Stimulated activated CD8-positive, alpha-beta memory T cell treated with anti-CD3 and anti-CD28 coated beads, Interleukin-15, amount 100 ng/mL, for 48 hours (primary cell): ENCODE data around the gene IMMT.
A peak's percentile ranks its signal among the peaks of the same experiment; 100 is the strongest.
"Not testable (repeated sequence)": the region's sequence is repeated elsewhere in the genome, so short reads cannot be mapped to it uniquely, and the experiment has no call there.

Experiments
- DNase-seq, 2 donors: peaks; one replicate each; pipeline ENCODE4 v3.0.0-alpha.2; 2020; ENCODE audit warnings: low read depth in 2 of 2

Gene IMMT

DNA sequence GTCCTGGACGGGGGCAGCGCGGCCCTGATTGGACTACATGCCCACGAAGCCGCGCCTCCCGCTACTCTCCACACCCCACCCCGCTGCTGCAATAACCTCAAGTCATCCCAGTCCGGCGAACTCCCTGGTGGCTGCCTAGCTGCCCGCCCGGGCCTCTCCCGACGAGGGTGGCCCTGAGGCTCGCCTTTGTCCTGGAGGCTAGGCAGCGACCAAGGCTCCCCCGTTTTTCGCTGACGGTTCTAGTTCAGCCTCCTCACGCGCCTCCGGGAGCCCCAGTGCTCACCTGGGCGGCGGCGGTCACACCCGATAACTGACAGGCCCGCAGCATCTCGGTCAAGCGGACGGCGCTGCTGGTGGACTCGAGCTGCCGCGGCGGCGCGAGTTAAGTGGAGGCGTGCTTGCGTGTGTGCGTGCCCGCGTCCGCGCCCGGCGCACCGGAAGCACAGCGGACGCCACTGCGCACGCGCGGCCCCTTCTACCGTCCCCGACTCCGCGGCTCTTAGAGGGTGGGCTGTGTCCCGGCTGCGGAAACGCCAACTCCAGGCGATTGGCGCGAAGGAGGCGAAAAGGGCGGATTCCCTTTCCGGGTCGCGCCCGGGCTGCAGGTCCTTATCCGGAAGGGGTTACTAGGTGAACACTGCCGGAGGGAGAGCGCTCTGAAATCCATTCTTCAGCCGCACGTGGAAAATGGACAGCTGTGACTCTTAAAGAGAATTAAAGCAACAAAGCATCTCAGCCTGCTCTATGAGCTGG lies at the start of gene IMMT:
Gene IMMT, minus strand, starts transcription at position 408 of the 753 bp plus-strand sequence. Its CDS starts 80 bp downstream, at position 328.
- DNase-seq, result peak; percentile 90 to 98

- not testable (repeated sequence) for DNase-seq
Measured at GRCh38 chr2:86244781-86245180, 49.5 kb upstream of the IMMT start.

- no peak for DNase-seq
Measured at GRCh38 chr2:86243950-86244733, 48.9 kb upstream of the IMMT start.

DNA sequence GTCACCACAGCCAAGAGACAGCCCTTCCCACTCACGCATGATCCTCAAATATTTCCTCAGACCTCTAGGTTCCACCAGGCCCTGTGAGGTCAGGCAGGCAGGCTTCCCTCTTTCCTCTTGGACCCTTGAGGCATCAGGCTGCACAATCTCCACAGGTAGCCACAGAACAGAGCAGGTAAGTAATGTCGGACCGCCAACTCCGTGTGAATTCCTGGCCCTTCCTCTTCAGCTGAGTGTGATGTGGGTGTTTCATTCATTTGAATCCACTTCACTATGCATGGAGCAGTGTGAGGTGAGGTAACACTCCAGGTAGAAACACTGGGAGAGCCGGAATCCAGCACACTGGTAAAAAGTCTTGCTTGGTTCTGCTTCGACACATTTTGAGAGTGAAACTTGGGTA lies 48.0 kb upstream of the IMMT start:
- no peak for DNase-seq

GRCh38 chr2:86241611-86242010 lies 46.3 kb upstream of the IMMT start:
- DNase-seq, result no peak

- DNase-seq, result no peak
Measured at GRCh38 chr2:86240251-86240650, 45.0 kb upstream of the IMMT start.

DNA sequence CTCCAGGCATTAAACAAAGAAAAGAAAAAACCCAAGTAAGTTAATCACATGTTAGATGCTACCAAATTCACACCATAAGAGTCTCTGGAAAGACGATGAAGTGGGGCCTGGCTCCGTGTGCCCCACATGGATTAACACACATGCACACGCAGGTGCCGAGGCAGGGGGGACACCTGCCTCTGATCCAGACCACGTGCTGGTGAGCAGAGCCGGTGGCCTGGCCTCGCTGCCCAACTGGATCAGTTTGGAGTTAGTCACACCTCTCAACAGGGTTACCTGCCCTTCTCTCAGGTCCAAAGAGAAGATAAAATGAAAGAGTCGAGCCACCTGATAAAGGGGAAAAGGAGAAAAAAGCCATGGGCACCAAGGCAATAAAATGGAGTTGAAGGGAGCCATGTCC lies 44.5 kb upstream of the IMMT start:
- DNase-seq, result no peak

- DNase-seq, result no peak
Measured at GRCh38 chr2:86239326-86239725, 44.1 kb upstream of the IMMT start.

DNA sequence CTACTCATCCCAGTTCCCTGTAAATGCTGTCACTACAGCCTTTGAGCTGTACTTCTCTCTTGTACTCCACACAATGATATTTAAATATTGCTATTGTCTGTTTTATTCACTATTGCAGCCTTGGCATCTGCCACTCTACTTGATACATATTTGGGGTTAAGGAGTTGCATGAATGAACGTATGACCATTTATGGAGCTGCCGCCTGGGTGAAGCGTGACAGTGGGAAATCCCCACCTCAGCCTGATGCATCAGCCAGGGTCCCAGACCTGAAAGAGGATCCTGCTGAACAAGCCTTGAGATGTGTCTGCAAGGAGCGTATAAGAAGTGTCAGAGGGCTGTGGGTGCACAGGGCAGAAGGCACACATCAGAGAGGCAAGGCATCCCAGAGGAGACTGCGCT lies 43.1 kb upstream of the IMMT start:
- peak in 1 of 2 donors; percentile 33 for DNase-seq

- DNase-seq, result no peak
Measured at GRCh38 chr2:86237172-86237571, 41.9 kb upstream of the IMMT start.

DNA sequence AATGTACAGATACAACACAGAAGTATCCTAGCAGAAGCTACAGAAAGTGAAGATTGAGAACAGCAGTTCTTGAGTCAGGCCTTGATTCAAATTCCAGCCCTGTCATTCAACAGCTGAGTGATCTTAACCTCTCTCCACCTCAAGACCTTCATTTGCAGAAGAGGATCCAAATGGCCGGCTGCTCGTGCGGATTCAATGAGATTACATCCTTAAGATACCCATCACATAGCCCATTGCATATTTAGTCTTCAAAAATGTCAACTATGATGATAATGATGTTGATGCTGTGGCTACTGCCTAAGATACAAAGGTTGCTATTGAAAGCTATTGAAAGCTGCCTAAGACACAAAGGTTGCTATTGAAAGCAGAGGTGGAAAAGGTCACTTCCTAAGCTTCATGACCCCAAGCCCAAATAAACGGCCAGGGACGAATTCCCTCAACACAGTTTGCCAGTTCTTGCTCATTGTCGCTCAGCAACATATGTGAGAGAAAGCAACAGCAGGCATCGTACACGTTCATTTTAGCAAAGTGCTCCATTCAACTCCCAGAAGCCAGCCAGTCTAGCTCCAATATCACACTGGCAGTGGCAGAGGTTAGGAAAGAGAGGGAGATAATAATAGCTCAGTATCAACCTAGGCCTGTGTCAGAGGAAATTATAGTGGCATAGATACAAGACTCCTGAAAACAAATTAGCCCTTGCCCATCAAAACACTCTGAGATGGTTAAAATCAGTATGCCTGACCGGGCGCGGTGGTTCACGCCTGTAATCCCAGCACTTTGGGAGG lies 40.1 kb upstream of the IMMT start:
- no peak for DNase-seq

GRCh38 chr2:86234563-86235131 lies 39.4 kb upstream of the IMMT start:
- no peak for DNase-seq

DNA sequence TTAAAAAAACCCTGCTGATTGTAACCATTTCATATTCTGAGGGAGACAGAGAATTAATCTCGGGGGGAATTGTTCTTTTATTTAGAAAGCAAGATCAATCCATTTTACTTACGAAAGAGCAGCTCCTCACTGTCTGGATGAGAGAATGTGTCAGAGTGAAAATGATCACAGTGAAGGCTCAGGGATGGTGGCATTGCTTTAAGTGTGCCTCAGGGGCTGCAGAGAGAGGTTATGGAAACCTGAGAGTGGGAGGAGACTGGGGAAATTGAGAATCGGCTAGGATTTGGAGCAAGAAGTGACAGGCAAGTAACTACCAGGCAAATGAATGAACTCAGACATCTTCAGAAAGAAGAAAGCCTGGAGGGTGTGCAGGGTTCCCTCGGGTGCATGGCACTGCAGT lies 38.2 kb upstream of the IMMT start:
- no peak for DNase-seq

- no peak for DNase-seq
Measured at GRCh38 chr2:86232910-86233309, 37.6 kb upstream of the IMMT start.

- no peak for DNase-seq
Measured at GRCh38 chr2:86232373-86232784, 37.1 kb upstream of the IMMT start.

- no peak for DNase-seq
Measured at GRCh38 chr2:86231680-86232372, 36.6 kb upstream of the IMMT start.

DNA sequence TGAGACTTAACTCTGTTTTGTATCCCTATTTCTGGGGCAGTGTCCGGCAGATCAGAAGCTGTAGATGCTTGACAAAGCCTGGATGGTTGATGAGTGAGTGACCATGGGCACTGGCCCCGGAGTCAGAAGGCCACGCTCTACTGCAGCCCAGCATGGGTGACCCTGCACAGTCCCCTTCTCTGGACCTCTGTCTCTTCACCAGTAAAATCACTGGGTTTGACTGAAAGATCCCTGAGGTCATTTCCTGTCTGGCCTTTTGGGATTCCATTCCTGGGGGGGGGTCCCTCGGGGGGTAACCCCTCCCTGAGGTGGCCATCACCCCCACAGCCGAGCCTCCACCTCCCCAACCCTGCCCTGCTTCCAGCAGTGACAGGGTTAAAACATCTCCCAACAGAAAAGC lies 35.7 kb upstream of the IMMT start:
- no peak for DNase-seq

DNA sequence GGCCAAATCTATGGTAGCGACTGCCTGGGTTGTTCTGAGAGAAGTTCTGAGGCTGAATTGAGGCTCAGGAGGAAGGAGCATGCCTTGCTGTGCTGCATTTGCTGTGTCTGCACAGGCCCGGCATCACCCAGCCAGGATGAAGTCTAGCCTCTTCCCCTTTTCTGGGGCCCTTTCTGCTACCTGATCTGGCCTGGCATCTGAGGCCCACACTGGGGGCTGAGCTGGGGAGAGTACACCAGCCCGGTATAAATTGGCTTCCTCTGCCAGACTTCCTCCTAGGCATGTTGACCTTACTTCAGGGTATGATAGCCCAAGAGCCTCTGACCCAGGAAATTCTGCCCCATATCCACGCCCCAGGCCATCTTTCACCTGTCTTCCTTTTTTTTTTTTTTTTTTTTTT lies 34.0 kb upstream of the IMMT start:
- DNase-seq, result no peak

DNA sequence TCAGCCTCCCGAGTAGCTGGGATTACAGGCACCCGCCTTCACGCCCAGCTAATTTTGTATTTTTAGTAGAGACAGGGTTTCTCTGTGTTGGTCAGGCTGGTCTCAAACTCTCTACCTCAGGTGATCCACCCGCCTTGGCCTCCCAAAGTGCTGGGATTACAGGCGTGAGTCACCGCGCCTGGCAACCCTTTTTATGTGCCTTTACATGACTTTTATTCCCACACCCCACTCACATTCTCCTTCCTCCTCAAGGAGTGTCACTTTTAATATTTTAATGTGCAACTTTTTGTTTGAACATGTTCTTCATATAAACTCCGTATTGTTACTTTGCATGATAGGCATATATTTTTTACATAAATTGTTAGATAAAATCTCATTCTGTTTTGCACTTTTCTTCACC lies 33.3 kb upstream of the IMMT start:
- not testable (repeated sequence) for DNase-seq

DNA sequence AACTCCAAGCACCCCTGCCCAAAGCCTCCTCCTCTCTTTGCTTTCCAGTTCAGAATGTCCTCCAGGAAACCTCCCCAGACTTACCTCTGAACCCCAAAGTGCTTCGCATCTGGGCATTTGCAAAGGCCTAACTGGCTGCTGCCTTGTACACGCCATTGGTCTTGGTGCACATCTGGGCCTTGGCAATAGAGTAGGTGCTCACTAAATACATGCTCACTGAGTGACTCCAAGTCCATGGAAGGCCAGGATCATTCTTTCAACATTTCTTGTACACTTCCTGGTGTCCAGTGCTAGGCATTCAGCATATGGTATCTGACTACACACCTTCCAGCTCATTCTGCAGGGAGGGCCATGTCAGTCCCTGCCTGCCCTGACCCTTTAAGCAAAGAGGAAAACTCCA lies 32.4 kb upstream of the IMMT start:
- DNase-seq, result no peak
